H1 (cell line): ENCODE results near the gene TFF2. TPM values are rescaled to one million over a fixed set of nuclear protein-coding genes. Genes with fewer than 3 reads are reported as not detected.

Experiments used
- CHD2 ChIP-seq: IDR thresholded peaks from 2 replicates; pipeline ENCODE4 v1.6.1; 2012; ENCODE audit warnings: low read length, improper control_type of control experiment
- FOSL1 ChIP-seq: IDR thresholded peaks from 2 replicates; pipeline ENCODE4 v1.6.1; 2011; ENCODE audit warnings: mild to moderate bottlenecking, low read depth, low read length, moderate library complexity; ENCODE audit not compliant: insufficient read depth
- GTF2F1 ChIP-seq: IDR thresholded peaks from 2 replicates; pipeline ENCODE4 v1.6.1; 2012; ENCODE audit warnings: low read depth, low read length, improper control_type of control experiment, borderline replicate concordance
- POLR2AphosphoS5 ChIP-seq: IDR thresholded peaks from 2 replicates; pipeline ENCODE4 v1.6.1; 2011; ENCODE audit warnings: low read depth, low read length
- RBBP5 ChIP-seq: IDR thresholded peaks from 2 replicates; pipeline ENCODE4 v1.7.1; 2012; ENCODE audit warnings: low read depth, mild to moderate bottlenecking, inconsistent platforms, low read length, moderate library complexity, borderline replicate concordance
- polyA plus RNA-seq, 7 experiments: library from polyadenylated mRNA; depleted of rRNA in 3 of 7; stranded (reverse) in 5 of 7; unstranded in 2 of 7; fragments of >200 nt in 5 of 7; fragments of 200-250 nt in 2 of 7; gene quantifications; 1 replicate in 5 of 7; 2 replicates in 1 of 7; 4 replicates in 1 of 7; pipeline versions ENCODE4 v1.2.1 to v1.2.3, GENCODE V29; 2011 to 2013; ENCODE audit warnings: missing spikeins in 2 of 7, mixed read lengths in 2 of 7
- total RNA-seq: library from RNA; stranded (reverse); fragmentation: NEBNext Ultra II Directional; extraction: Animal tissue kit (Norgen Biotek cat#: 25700); gene quantifications from 2 replicates; pipeline ENCODE4 v1.2.1, GENCODE V29; 2021

The TFF2 gene
- total and polyA plus RNA-seq, 2 of the 8 experiments (the other 6 are each of a cell fraction or from before 2014, with no cell fraction given), result not detected

- TF ChIP-seq CHD2 (no peak), POLR2AphosphoS5 (no peak), RBBP5 (no peak), FOSL1 (no peak), GTF2F1 (no peak)
Observed at GRCh38 chr21:42364304-42364865, 13.6 kb upstream of the TFF2 start (continued).
